ENCODE measurements around the gene PIK3C3. TPM values are rescaled to one million over a fixed set of nuclear protein-coding genes. Genes with fewer than 3 reads are reported as not detected.

Gene PIK3C3
- total and polyA plus RNA-seq, 2 of the 8 experiments (the other 6 are each of a cell fraction or from before 2014, with no cell fraction given), result 15.3 to 47.4 TPM

DNA sequence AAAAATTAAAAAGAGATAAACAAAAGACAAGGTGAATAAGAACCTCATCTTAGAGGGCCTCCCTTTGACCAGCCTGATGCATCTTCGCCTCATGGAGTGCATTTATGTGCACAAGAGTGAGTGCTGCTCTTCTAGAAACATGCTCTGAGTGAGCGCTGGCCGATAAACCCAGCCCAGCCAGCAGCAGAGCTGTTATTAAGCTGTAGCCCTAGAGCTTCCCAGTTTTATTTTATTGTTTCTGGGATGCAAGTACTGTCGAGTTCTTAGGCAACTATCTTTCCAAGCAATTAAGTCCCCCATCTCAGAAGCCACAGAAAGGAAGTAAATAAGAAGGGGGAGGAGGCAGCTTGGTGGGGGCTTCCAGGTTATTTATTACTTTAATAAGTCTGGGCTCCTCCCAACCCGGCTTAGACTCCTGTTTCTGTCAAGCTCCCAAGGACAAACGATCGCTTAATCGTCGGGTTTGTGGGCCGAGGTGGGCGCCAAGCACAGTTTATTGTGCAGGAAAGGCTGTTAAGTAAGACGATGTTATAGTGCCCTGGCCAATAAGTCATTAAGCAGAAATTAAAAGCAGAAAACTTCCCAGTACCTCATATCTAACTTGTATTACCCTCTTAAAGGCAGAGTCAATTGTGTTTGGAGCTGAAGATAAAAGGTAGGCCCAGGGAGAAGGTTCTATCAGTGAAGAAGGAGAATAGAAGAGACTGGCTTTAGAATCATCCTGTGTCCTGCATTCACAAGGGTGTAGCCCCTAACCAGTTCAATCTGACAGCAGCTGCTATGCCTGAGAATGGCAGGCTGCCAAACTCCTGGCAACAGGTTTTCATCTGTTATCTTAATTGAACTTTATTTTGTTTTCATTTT, 176.3 kb downstream of the PIK3C3 start:
- H4K20me1 ChIP-seq (replicated peaks in 1 of 2; ENCODE audit: control insufficient read depth in 1 of 2, insufficient read depth in 2 of 2, low read length in 2 of 2), result no peaks in the 10 kb centered on the region
- H3K14ac ChIP-seq (ENCODE audit: insufficient read length), result no peak overlapping the region
- no peak overlapping the region for H3K9ac ChIP-seq (replicated peaks in 1 of 4; ENCODE audit: extremely low read depth in 1 of 4, low read depth in 3 of 4, low read length in 3 of 4)
- no peak overlapping the region for H3K27ac ChIP-seq (ENCODE audit: low read depth, low read length)
- H3K4me3 ChIP-seq (ENCODE audit: extremely low read depth in 1 of 4, insufficient read depth in 2 of 4, low read depth in 3 of 4, low read length in 4 of 4), result no peak overlapping the region
- H3K79me1 ChIP-seq (ENCODE audit: low read depth, low read length), result no peaks in the 10 kb centered on the region
- no peaks in the 10 kb centered on the region for H3K23me2 ChIP-seq (ENCODE audit: low read depth, low read length)
- H3K36me3 ChIP-seq (ENCODE audit: control insufficient read depth in 2 of 4, insufficient read depth in 4 of 4, low read length in 3 of 4), result no peaks in the 10 kb centered on the region
- no peak overlapping the region for H3K4me2 ChIP-seq (ENCODE audit: insufficient read depth in 1 of 2, low read depth in 2 of 2, low read length in 2 of 2)
- DNase-seq (ENCODE audit: low read depth in 1 of 2, low spot score in 2 of 2) (no peak), FAIRE-seq (no peak)
- no peak overlapping the region for H2BK12ac ChIP-seq (ENCODE audit: low read depth, low read length)
- no peaks in the 10 kb centered on the region for H3K79me2 ChIP-seq (ENCODE audit: control insufficient read depth in 1 of 2, insufficient read depth in 2 of 2, low read length in 2 of 2)
- H3K9me3 ChIP-seq (ENCODE audit: insufficient read depth in 2 of 2, low read depth in 1 of 2, low read length in 1 of 2), result no peaks in the 10 kb centered on the region
- no peak overlapping the region for H2BK5ac ChIP-seq (ENCODE audit: low read depth, low read length)
- no peak overlapping the region for H3K4ac ChIP-seq (replicated peaks; ENCODE audit: insufficient read length, low read depth, low read length)
- POLR2A ChIA-PET (ENCODE audit: partially characterized antibody), result interaction anchor here (0.7 kb wide), 1 partner anchor 1017 kb away, joined by 3 read pairs; no protein-coding TSS in a partner anchor
- H3K27me3 ChIP-seq (replicated peaks in 1 of 4; ENCODE audit: control insufficient read depth in 3 of 4, extremely low read depth in 1 of 4, insufficient read depth in 3 of 4, low read length in 3 of 4), result no peaks in the 10 kb centered on the region
- no peak overlapping the region for H4K5ac ChIP-seq (ENCODE audit: insufficient read length, low read depth, low read length)
- no peak overlapping the region; the same call in 1 of the 2 replicates for H4K8ac ChIP-seq (ENCODE audit: extremely low read depth, insufficient read depth, low read length)
- H3K4me1 ChIP-seq (replicated peaks in 1 of 4; ENCODE audit: control insufficient read depth in 3 of 4, insufficient read depth in 4 of 4, low read length in 3 of 4), result no peaks in the 10 kb centered on the region
- H3K56ac ChIP-seq (replicated peaks; ENCODE audit: insufficient read length, low read depth, low read length), result no peak overlapping the region
- H2BK20ac ChIP-seq (ENCODE audit: low read length), result no peak overlapping the region
- WGBS, 2 experiments (ENCODE audit: extremely low coverage in 1 of 2, insufficient coverage in 1 of 2, insufficient read length in 1 of 2, insufficient replicate concordance in 2 of 2, low coverage in 1 of 2, low lambda C conversion rate in 2 of 2, missing lambda C conversion rate in 1 of 2), result 91% methylated on average over 12 of the region's 12 CpGs; no CpG with 5 or more reads in 1 of the 2 experiments
- H3K18ac ChIP-seq (ENCODE audit: extremely low read depth, low read length), result no peak overlapping the region
- no peak overlapping the region for H3K23ac ChIP-seq (ENCODE audit: insufficient read length)
- CTCF ChIA-PET (ENCODE audit: partially characterized antibody), result interaction anchor here (0.7 to 2.0 kb wide), 5 partner anchors 10 to 1457 kb away, joined by 3 to 8 read pairs (median 4); no protein-coding TSS in a partner anchor
- no peak overlapping the region for H2AK5ac ChIP-seq (ENCODE audit: low read depth, low read length)
- H2BK15ac ChIP-seq (ENCODE audit: low read length), result no peak overlapping the region
- H2BK120ac ChIP-seq (replicated peaks; ENCODE audit: low read depth, low read length), result no peak overlapping the region
- no peak overlapping the region for H4K91ac ChIP-seq (replicated peaks; ENCODE audit: insufficient read length, low read length)
- no peak overlapping the region for H2AFZ ChIP-seq (ENCODE audit: low read length)
- TF ChIP-seq USF2 (IDR thresholded peaks at IDR 0.05; ENCODE audit: low read length) (no peak), EZH2 (IDR thresholded peaks at IDR 0.05; ENCODE audit: low read depth, low read length, severe bottlenecking) (no peak), BRCA1 (IDR thresholded peaks at IDR 0.05; ENCODE audit: low read depth, low read length) (no peak), GTF2F1 (IDR thresholded peaks at IDR 0.05; ENCODE audit: borderline replicate concordance, low read depth, low read length) (no peak), ZNF274 (IDR thresholded peaks at IDR 0.05; ENCODE audit: borderline replicate concordance, extremely low read depth, low read length) (no peak), GABPA (IDR thresholded peaks at IDR 0.05; ENCODE audit: borderline replicate concordance, insufficient read depth, low read length) (no peak), POLR2A (IDR thresholded peaks at IDR 0.05; ENCODE audit: control extremely low read depth in 1 of 2, low read depth in 2 of 2, low read length in 2 of 2) (no peak), CBX5 (IDR thresholded peaks at IDR 0.05; ENCODE audit: low read depth, low read length) (no peak)
- TF ChIP-seq, protein P1, sequence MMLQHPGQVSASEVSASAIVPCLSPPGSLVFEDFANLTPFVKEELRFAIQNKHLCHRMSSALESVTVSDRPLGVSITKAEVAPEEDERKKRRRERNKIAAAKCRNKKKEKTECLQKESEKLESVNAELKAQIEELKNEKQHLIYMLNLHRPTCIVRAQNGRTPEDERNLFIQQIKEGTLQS (IDR thresholded peaks at IDR 0.05; ENCODE audit: insufficient read depth, low read depth, low read length), result no peak
- TF ChIP-seq, protein P2, sequence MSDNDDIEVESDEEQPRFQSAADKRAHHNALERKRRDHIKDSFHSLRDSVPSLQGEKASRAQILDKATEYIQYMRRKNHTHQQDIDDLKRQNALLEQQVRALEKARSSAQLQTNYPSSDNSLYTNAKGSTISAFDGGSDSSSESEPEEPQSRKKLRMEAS (IDR thresholded peaks at IDR 0.05), result no peak
